ENCODE results near the gene PTPN3. TPM values are rescaled to one million over a fixed set of nuclear protein-coding genes. Genes with fewer than 3 reads are reported as not detected.

The PTPN3 gene
- polyA plus RNA-seq, 1 of the 3 experiments (the other 2 are of a cell fraction): 7.5 TPM

- Histone ChIP-seq H3K9ac (no peak overlapping the region), H3K36me3 (replicated peaks in 1 of 2; ENCODE audit: control insufficient read depth in 1 of 2, insufficient read depth in 2 of 2, low read length in 1 of 2) (peaks cover 0 to 14% of the 10 kb centered on the region in 2 experiments), H3K4me1 (ENCODE audit: control insufficient read depth in 1 of 2, insufficient read depth in 2 of 2, low read depth in 1 of 2, low read length in 1 of 2) (peaks cover 0 to 2% of the 10 kb centered on the region in 2 experiments; a peak in 1 of 4 replicates), H3K79me2 (ENCODE audit: insufficient read depth) (no peaks in the 10 kb centered on the region), H3K9me2 (no peaks in the 10 kb centered on the region), H3K27ac (ENCODE audit: low read depth in 2 of 2, low read length in 1 of 2) (no peak overlapping the region), H3K4me2 (no peak overlapping the region), H3K27me3 (ENCODE audit: insufficient read depth) (no peaks in the 10 kb centered on the region), H3K4me3 (ENCODE audit: low read depth in 2 of 2, low read length in 1 of 2) (no peak overlapping the region), H4K20me1 (ENCODE audit: insufficient read depth) (no peaks in the 10 kb centered on the region), H3K9me3 (no peaks in the 10 kb centered on the region), H2AFZ (ENCODE audit: low read depth) (no peak overlapping the region), H3F3A (replicated peaks; ENCODE audit: insufficient read depth) (peaks cover 5% of the 10 kb centered on the region)
- no peak for DNase-seq
- WGBS (ENCODE audit: low lambda C conversion rate): 93% methylated on average over 8 of the region's 8 CpGs
- CTCF ChIA-PET: interaction anchor here (1.3 to 6.5 kb wide), 10 partner anchors 11 to 118 kb away, joined by 5 to 177 read pairs (median 16); partner anchors contain the start of gene PTPN3
- TF ChIP-seq TAF1 (IDR thresholded peaks at IDR 0.05; ENCODE audit: borderline replicate concordance, low read depth, low read length): no peak
- no peak for TF ChIP-seq USF1 (IDR thresholded peaks at IDR 0.05; ENCODE audit: borderline replicate concordance, low read depth)
- no peak for TF ChIP-seq SIN3A (IDR thresholded peaks at IDR 0.05; ENCODE audit: borderline replicate concordance, low read depth, low read length)
- TF ChIP-seq GABPA (IDR thresholded peaks at IDR 0.05; ENCODE audit: low read depth): no peak
- no peak for TF ChIP-seq FOXJ3 (CRISPR knock-in tag; IDR thresholded peaks at IDR 0.05)
- TF ChIP-seq CHD2 (IDR thresholded peaks at IDR 0.05; ENCODE audit: low read length, partially characterized antibody): no peak
- no peak for TF ChIP-seq NFIC (IDR thresholded peaks at IDR 0.05; ENCODE audit: borderline replicate concordance)
- TF ChIP-seq MEF2A (IDR thresholded peaks at IDR 0.05; ENCODE audit: borderline replicate concordance, low read depth): no peak
- no peak for TF ChIP-seq MXI1 (IDR thresholded peaks at IDR 0.05; ENCODE audit: low read depth, low read length)
- no peak for TF ChIP-seq IRF3 (IDR thresholded peaks at IDR 0.05; ENCODE audit: low read depth, low read length)
- no peak for TF ChIP-seq RAD21 (IDR thresholded peaks at IDR 0.05; ENCODE audit: low read length)
- no peak for TF ChIP-seq YY1 (IDR thresholded peaks at IDR 0.05; ENCODE audit: low read depth)
- TF ChIP-seq USF2 (IDR thresholded peaks at IDR 0.05; ENCODE audit: borderline replicate concordance, low read depth, low read length): no peak
- TF ChIP-seq POLR2AphosphoS5 (IDR thresholded peaks at IDR 0.05; ENCODE audit: low read depth, low read length): no peak
- no peak for TF ChIP-seq RCOR1 (IDR thresholded peaks at IDR 0.05; ENCODE audit: low read length)
- no peak for TF ChIP-seq ZBTB33 (IDR thresholded peaks at IDR 0.05; ENCODE audit: borderline replicate concordance, low read depth)
- no peak for TF ChIP-seq MAX (IDR thresholded peaks at IDR 0.05; ENCODE audit: low read depth)
- POLR2A ChIA-PET: interaction anchor here (1.7 kb wide), 1 partner anchor 31 kb away, joined by 8 read pairs; no protein-coding TSS in a partner anchor
Observed at GRCh38 chr9:109439378-109440116, 58.6 kb downstream of the PTPN3 start.
